K562 (cell line): ENCODE data around the gene DLGAP1. TPM values are rescaled to one million over a fixed set of nuclear protein-coding genes. Genes with fewer than 3 reads are reported as not detected.

ENCODE experiments used
- ATAC-seq: fragments of 200-7000 bp; cut with Tn5 transposase; 3 replicates; pipeline ENCODE4 v1.9.1; 2020; ENCODE audit warnings: moderate library complexity
- BruUV-seq: library from RNA; stranded (reverse); fragments of 400-500 nt; replicated peaks from 2 replicates; lab custom pipeline; 2021; lab: Mats Ljungman, UMichigan
- CTCF ChIA-PET: fragments of 300-600 bp; formaldehyde crosslinking; extraction: SDS; loops from one replicate; lab custom pipeline; 2021; ENCODE audit warnings: low intra/inter-chr PET ratio; lab: Yijun Ruan, JAX
- POLR2A ChIA-PET: fragments of 300-600, 350-650 bp; sonication (Branson Sonifier 250); formaldehyde crosslinking; extraction: SDS; loops from one replicate; lab custom pipeline; 2021; ENCODE audit warnings: antibody characterized with exemption, inconsistent platforms; lab: Yijun Ruan, JAX
- DNase-seq, 4 experiments: peaks; one replicate each; pipeline versions ENCODE4 v3.0.0 to v3.0.0-alpha.2; 2011 to 2018; ENCODE audit warnings: low spot score in 3 of 4, mixed read lengths in 3 of 4; ENCODE audit errors: extremely low read depth in 1 of 4
- FAIRE-seq: peaks from 2 replicates; lab custom pipeline; 2011; peaks lifted over from hg19 to GRCh38; lab: Jason Lieb, UNC
- H2AFZ ChIP-seq: 2 replicates; pipeline ENCODE4 v1.6.0; 2011; ENCODE audit warnings: low read depth, low read length, control low read depth, inconsistent platforms
- H3K27ac ChIP-seq: fragments of 200-600 bp; 3 replicates; pipeline ENCODE4 v1.8.0; 2011; ENCODE audit warnings: low read depth, mild to moderate bottlenecking, control low read depth, inconsistent platforms, low read length, moderate library complexity, mixed read lengths; ENCODE audit errors: extremely low read depth
- H3K27me3 ChIP-seq, 2 experiments: fragments of 300-600 bp in 1 of 2; 2 replicates in 1 of 2; 3 replicates in 1 of 2; pipeline versions ENCODE4 v1.6.0 to v1.8.0; 2011; ENCODE audit warnings: inconsistent platforms in 2 of 2, low read length in 2 of 2, mild to moderate bottlenecking in 1 of 2, mixed read lengths in 1 of 2, moderate library complexity in 1 of 2; ENCODE audit not compliant: control insufficient read depth in 2 of 2, insufficient read depth in 2 of 2
- H3K36me3 ChIP-seq: fragments of 300-600 bp; 3 replicates; pipeline ENCODE4 v1.8.0; 2011; ENCODE audit warnings: mild to moderate bottlenecking, low read length, inconsistent platforms; ENCODE audit not compliant: control insufficient read depth, insufficient read depth
- H3K4me1 ChIP-seq, 2 experiments: fragments of 200-600 bp in 1 of 2; replicated peaks in 1 of 2; 2 replicates in 1 of 2; 3 replicates in 1 of 2; pipeline versions ENCODE4 v1.5.1 to v1.8.0; 2011; ENCODE audit warnings: inconsistent platforms in 2 of 2, low read length in 2 of 2, mild to moderate bottlenecking in 1 of 2, mixed read lengths in 1 of 2, moderate library complexity in 1 of 2; ENCODE audit not compliant: control insufficient read depth in 2 of 2, insufficient read depth in 2 of 2
- H3K4me2 ChIP-seq: 2 replicates; pipeline ENCODE4 v1.6.1; 2011; ENCODE audit warnings: low read length, control low read depth, inconsistent platforms, mixed read lengths; ENCODE audit not compliant: insufficient read depth
- H3K4me3 ChIP-seq: fragments of 200-600 bp; sonication (generic), shearing (Covaris generic); 2 replicates; pipeline ENCODE4 v1.5.1; 2016; ENCODE audit warnings: control low read depth, inconsistent platforms
- H3K79me2 ChIP-seq: fragments of 200-600 bp; 3 replicates; pipeline ENCODE4 v1.8.0; 2011; ENCODE audit warnings: low read length, inconsistent platforms; ENCODE audit not compliant: control insufficient read depth, insufficient read depth
- H3K9ac ChIP-seq, 2 experiments: 2 replicates each; pipeline versions ENCODE4 v1.6.0 to v1.6.1; 2011; ENCODE audit warnings: low read depth in 2 of 2, low read length in 2 of 2, control low read depth in 1 of 2, inconsistent platforms in 1 of 2, mild to moderate bottlenecking in 1 of 2, mixed read lengths in 1 of 2; ENCODE audit not compliant: insufficient read depth in 1 of 2
- H3K9me1 ChIP-seq: one replicate; pipeline ENCODE4 v1.6.0; 2011; ENCODE audit warnings: inconsistent platforms, mild to moderate bottlenecking, low read length, moderate library complexity; ENCODE audit not compliant: control insufficient read depth, insufficient read depth
- H3K9me3 ChIP-seq: replicated peaks from 2 replicates; pipeline ENCODE4 v1.5.1; 2011; ENCODE audit warnings: low read depth, low read length, inconsistent platforms; ENCODE audit not compliant: control insufficient read depth, insufficient read depth
- H4K20me1 ChIP-seq: replicated peaks from 2 replicates; pipeline ENCODE4 v1.6.1; 2011; ENCODE audit warnings: low read length, inconsistent platforms, mixed read lengths; ENCODE audit not compliant: control insufficient read depth, insufficient read depth
- ARID3B ChIP-seq: fragments of 250-450 bp; sonication (Bioruptor Pico); IDR thresholded peaks from 2 replicates; pipeline ENCODE4 v1.4.0; 2020; ENCODE audit warnings: borderline replicate concordance
- ATF1 ChIP-seq, 2 experiments: fragments of 450-650 bp in 1 of 2; IDR thresholded peaks; 2 replicates each; pipeline ENCODE4 v1.6.1; 2016; ENCODE audit warnings: missing compliant biosample characterization in 1 of 2, missing genetic modification characterization in 1 of 2
- CLOCK ChIP-seq: fragments of 250-450 bp; sonication (Bioruptor Pico); IDR thresholded peaks from 2 replicates; pipeline ENCODE4 v1.4.0; 2020; ENCODE audit warnings: mild to moderate bottlenecking, moderate library complexity, borderline replicate concordance
- IFI16 ChIP-seq: fragments of 250-450 bp; sonication (Bioruptor Pico); IDR thresholded peaks from 2 replicates; pipeline ENCODE4 v2.1.2; 2022; ENCODE audit warnings: mild to moderate bottlenecking, inconsistent platforms
- MLLT1 ChIP-seq, 2 experiments: fragments of 450-650 bp; IDR thresholded peaks; 2 replicates each; pipeline ENCODE4 v1.6.1; 2016
- MYNN ChIP-seq, 2 experiments: sonication (generic); formaldehyde crosslinking in 1 of 2; IDR thresholded peaks; 2 replicates each; pipeline versions ENCODE4 v1.5.0 to v1.6.1; 2016 to 2020; ENCODE audit warnings: antibody characterized with exemption in 1 of 2, missing genetic modification reagents in 1 of 2
- SP1 ChIP-seq: sonication (generic); formaldehyde crosslinking; IDR thresholded peaks from 2 replicates; pipeline ENCODE4 v1.8.1; 2022; ENCODE audit warnings: mild to moderate bottlenecking, missing genetic modification reagents
- XRCC3 ChIP-seq: fragments of 450-650 bp; IDR thresholded peaks from 2 replicates; pipeline ENCODE4 v1.6.1; 2017; ENCODE audit warnings: mild to moderate bottlenecking, moderate library complexity
- ZNF436 ChIP-seq: fragments of 250-450, 450-650 bp; sonication (Bioruptor Pico); formaldehyde crosslinking; IDR thresholded peaks from 2 replicates; pipeline ENCODE4 v1.7.0; 2020; ENCODE audit warnings: mild to moderate bottlenecking
- ZNF507 ChIP-seq: conservative IDR thresholded peaks from 2 replicates; pipeline ENCODE4 v1.6.1; 2017; ENCODE audit warnings: missing genetic modification characterization, missing compliant biosample characterization
- WGBS: fragments of 100-300 bp; shearing (Covaris generic); methylation state at CpG from one replicate; pipeline ENCODE4 v1.1.6; 2016; ENCODE audit warnings: low coverage, mixed read lengths; ENCODE audit not compliant: insufficient coverage; ENCODE audit errors: missing lambda C conversion rate; 5-methylcytosine and 5-hydroxymethylcytosine counted together
- in situ Hi-C: fragments of 300-500 bp; cut with MboI; formaldehyde crosslinking; loops from 4 replicates; pipeline ENCODE4 v1.15.0; 2018; ENCODE audit warnings: inconsistent platforms, mixed read lengths
- intact Hi-C: fragments of 100-400 bp; cut with micrococcal nuclease; formaldehyde crosslinking; loops from 2 replicates; pipeline ENCODE4 v1.14.2; 2022
- polyA plus RNA-seq, 8 experiments: library from polyadenylated mRNA; depleted of rRNA in 4 of 8; stranded (reverse) in 5 of 8; unstranded in 3 of 8; fragments of >200 nt; fragmentation: Nextera tagmentation in 2 of 8; fragmentation: Illumina TruSeq in 1 of 8; extraction: Ambion mirVana in 2 of 8; extraction: Trizol in 1 of 8; gene quantifications; 2 replicates each; pipeline versions ENCODE4 v1.2.1 to v1.2.3, GENCODE V29; 2011 to 2014; ENCODE audit warnings: inconsistent platforms in 1 of 8, missing spikeins in 1 of 8
- total RNA-seq, 7 experiments: library from RNA; depleted of rRNA in 6 of 7; stranded (reverse); fragments of >200 nt in 6 of 7; fragmentation: Illumina TruSeq in 2 of 7; extraction: Trizol in 2 of 7; gene quantifications; 2 replicates each; pipeline versions ENCODE4 v1.2.1 to v1.2.3, GENCODE V29; 2011 to 2021; ENCODE audit warnings: low replicate concordance in 1 of 7

The DLGAP1 gene
- total and polyA plus RNA-seq, 9 of the 15 experiments (the other 6 are each of a cell fraction or from before 2014, with no cell fraction given) = 0.04 to 0.22 (median 0.08) TPM

GRCh38 chr18:3875376-3875775, 579.7 kb downstream of the DLGAP1 start:
- no peaks in the 10 kb centered on the region for H3K9me1 ChIP-seq
- no peaks in the 10 kb centered on the region for H3K36me3 ChIP-seq
- CTCF ChIA-PET = no interaction called here
- in situ Hi-C loops (no loop called here), intact Hi-C loops (no loop called here)
- peaks cover 0 to 11% of the 10 kb centered on the region in 2 experiments; a peak in 1 of 5 replicates for H3K4me1 ChIP-seq
- 0% methylated on average over 2 of the region's 2 CpGs for WGBS
- H3K79me2 ChIP-seq = no peaks in the 10 kb centered on the region
- H3K27me3 ChIP-seq = peaks cover 12 to 21% of the 10 kb centered on the region in 2 experiments; a peak in 4 of 5 replicates
- BruUV-seq = no TSS peak
- POLR2A ChIA-PET = interaction anchor here (1.0 to 1.5 kb wide), 2 partner anchors 7 to 11 kb away, joined by 3 to 6 read pairs; no protein-coding TSS in a partner anchor
- no peak for TF ChIP-seq XRCC3
- no peak for TF ChIP-seq IFI16 (CRISPR knock-in tag)
- H3K4me3 ChIP-seq = no peak overlapping the region
- no peak overlapping the region for H3K4me2 ChIP-seq
- DNase-seq (no peak), FAIRE-seq (no peak), ATAC-seq (no peak)
- no peaks in the 10 kb centered on the region for H4K20me1 ChIP-seq
- H3K9ac ChIP-seq = no peak overlapping the region
- H2AFZ ChIP-seq = no peak overlapping the region
- H3K9me3 ChIP-seq = no peaks in the 10 kb centered on the region
- no peak overlapping the region for H3K27ac ChIP-seq

GRCh38 chr18:3874581-3874980, 580.5 kb downstream of the DLGAP1 start:
- intact Hi-C loops (no loop called here), in situ Hi-C loops (no loop called here)
- Histone ChIP-seq H3K27ac (no peak overlapping the region), H3K4me2 (no peak overlapping the region), H3K36me3 (no peaks in the 10 kb centered on the region), H3K9ac (no peak overlapping the region), H4K20me1 (no peaks in the 10 kb centered on the region), H3K4me1 (peaks cover 0 to 7% of the 10 kb centered on the region in 2 experiments; a peak in 1 of 5 replicates), H3K9me1 (no peaks in the 10 kb centered on the region), H2AFZ (no peak overlapping the region), H3K27me3 (peaks cover 9 to 13% of the 10 kb centered on the region in 2 experiments; a peak in 4 of 5 replicates), H3K9me3 (no peaks in the 10 kb centered on the region), H3K79me2 (no peaks in the 10 kb centered on the region), H3K4me3 (no peak overlapping the region)
- WGBS = 0% methylated on average over 3 of the region's 3 CpGs
- no peak for ATAC-seq
- FAIRE-seq = no peak
- POLR2A ChIA-PET = no interaction called here
- no peak for DNase-seq
- no TSS peak for BruUV-seq
- CTCF ChIA-PET = no interaction called here
- no peak for TF ChIP-seq ZNF507 (tag)
- no peak for TF ChIP-seq CLOCK (CRISPR knock-in tag)
- TF ChIP-seq SP1 (CRISPR knock-in tag) = no peak
- no peak for TF ChIP-seq ATF1 (CRISPR knock-in tag; IDR thresholded peaks at IDR 0.05)
- no peak for TF ChIP-seq ATF1 (tag; IDR thresholded peaks at IDR 0.05)
- TF ChIP-seq MYNN (IDR thresholded peaks at IDR 0.05) = no peak
- no peak for TF ChIP-seq MYNN (CRISPR knock-in tag; IDR thresholded peaks at IDR 0.05)
- TF ChIP-seq ARID3B (CRISPR knock-in tag) = no peak
- no peak for TF ChIP-seq ZNF436 (CRISPR knock-in tag)
- no peak for TF ChIP-seq MLLT1 (IDR thresholded peaks at IDR 0.05)
